ENCODE measurements around the gene NHS.

The NHS gene

DNA sequence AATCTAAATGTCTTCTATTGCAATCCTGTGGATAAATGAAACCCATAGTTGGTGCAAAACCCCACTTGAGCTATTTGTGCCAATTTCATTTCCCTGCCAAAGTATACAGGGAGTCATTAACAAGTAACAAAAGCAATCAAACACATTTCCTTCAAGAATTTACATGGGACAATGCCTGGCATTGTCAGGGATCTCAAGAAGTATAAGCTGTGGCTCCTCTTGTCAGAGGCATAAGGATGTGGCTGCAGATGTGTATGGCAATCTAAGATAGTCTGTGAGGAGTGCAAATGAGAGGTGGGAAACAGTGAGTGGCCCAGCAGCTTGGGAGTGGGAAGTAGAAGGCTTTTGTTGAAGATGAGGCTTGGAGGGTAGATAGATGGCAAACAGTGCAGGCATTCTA, 304.3 kb downstream of the NHS start:
- no peak for DNase-seq (ENCODE audit: low read depth)

DNA sequence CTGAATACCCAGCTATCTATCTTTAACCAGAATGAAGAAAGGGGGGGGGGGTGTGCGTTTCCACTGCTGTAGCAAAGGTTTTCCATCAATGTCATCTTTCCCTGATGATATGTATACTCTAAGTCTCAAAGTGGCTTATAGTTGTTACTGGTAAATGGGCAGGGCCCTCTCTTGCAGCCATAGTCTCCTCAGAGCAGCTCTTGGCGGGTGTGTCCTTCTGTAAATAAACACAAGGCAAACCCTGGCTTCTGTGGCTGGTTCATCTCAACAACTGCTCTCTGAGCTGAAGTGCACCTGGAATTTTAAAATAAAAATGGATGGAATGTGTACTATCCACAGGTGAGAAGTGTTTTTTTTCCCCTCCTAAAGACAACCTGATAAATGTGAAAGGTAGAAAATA, 304.8 kb downstream of the NHS start:
- no peak for DNase-seq (ENCODE audit: low read depth)

DNA sequence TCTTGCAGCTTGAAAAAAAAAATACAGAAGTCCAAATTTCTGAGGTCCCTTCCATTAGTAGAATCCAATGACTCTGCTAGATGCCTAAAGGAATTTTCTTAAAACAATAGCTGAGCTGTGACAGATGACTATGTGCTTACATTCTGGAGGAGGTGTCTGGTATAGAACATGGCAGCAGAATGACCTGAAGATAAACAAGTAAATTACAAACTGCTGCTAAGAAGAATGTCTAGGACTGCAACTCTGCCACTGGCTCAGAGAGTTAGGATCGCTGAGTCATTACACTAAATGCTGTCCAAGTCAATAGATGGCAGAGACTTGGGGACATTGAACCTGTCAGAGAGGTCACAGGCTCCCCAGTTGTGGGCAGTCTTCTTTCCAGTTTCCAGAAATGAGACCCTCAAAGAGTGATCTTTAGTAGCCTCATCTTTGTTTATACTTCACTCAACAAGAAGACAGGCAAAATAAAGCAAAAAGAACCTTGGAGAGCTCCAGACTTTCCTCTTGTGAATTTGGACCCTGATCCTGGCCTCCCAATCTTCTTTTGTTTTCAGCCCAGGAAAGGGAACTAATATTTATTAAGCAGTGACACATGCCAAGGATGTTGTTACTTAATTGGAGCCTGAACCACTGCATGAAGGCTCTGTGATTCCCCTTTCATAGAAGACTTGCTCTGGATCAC, 305.9 kb downstream of the NHS start:
- no peak for DNase-seq (ENCODE audit: low read depth)

DNA sequence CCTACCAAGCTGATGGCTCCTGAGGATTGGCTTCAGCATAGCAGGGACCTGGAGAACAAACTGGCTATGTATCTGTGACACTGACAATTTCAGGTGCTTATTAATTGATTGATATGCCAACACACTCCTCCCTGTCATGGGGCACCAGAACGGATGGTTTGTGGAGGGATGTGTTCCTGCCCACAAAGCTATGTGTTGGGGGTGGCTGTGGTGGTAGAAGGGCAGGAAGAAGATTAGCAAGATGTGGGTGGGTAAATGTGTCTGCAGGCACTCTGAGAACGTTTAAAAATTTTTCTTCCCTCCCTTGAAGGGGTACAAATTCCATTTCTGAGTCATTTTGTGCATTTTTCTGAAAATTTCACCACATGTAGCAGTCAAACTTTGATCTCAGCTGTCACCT, 307.3 kb downstream of the NHS start:
- no peak for DNase-seq (ENCODE audit: low read depth)

DNA sequence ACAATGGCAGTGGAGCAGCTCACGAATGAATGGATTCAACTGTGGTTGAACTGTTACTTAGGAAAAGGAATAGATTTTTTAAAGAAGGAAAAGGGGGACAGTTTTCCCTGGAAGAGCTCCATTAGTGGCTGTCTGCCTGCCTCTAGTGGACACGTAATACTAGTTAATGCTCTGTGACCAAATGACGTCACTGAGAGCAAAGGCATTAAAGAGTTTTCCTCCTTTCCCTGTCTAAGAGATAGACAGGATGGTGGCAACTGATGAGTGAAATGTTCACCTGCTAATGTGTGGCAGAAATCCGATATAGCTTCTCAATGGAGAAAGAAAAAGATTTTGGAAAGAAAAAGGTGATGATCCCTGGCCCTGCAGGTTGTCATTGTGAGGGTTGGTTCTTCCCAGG, 310.0 kb downstream of the NHS start:
- DNase-seq (ENCODE audit: low read depth) = no peak

DNA sequence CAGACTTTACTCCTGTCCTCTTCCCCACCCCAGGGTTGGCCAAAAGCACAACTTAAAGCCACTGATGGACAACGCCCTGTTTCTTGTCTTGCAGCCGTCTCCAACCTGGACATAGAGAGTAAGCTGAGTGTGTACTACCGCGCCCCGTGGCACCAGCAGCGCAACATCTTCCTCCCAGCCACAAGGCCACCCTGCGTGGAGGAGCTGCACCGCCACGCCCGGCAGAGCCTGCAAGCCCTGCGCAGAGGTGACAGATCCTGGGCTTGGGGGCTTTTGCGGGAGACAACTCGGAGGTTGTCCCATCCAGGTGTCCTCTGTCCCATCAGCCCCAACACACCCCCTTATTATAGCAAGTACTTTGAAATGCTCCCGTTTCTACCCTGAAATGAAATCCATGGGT, 312.6 kb downstream of the NHS start:
- DNase-seq (ENCODE audit: low read depth) = no peak

DNA sequence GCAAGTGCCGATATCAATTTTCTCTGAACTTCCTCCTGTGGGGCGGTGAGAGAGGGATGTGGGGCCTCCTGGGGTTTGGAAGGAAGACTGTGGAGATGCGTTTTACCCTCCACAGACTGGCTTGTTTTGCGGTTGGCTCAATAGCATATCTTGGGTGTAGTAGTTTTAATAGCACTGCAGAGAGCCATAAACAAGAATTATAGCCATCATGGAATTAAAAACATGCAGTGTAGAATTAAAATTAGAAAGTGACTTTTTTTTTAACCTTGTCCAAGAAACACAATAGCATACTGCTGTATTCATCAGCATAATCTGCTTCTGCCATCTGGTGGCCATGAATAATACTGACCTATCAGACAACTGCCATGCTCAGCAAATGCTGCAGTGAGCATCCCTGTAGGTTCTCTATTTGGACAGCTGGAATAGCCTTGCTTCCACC, 315.0 kb downstream of the NHS start:
- no peak for DNase-seq (ENCODE audit: low read depth)

DNA sequence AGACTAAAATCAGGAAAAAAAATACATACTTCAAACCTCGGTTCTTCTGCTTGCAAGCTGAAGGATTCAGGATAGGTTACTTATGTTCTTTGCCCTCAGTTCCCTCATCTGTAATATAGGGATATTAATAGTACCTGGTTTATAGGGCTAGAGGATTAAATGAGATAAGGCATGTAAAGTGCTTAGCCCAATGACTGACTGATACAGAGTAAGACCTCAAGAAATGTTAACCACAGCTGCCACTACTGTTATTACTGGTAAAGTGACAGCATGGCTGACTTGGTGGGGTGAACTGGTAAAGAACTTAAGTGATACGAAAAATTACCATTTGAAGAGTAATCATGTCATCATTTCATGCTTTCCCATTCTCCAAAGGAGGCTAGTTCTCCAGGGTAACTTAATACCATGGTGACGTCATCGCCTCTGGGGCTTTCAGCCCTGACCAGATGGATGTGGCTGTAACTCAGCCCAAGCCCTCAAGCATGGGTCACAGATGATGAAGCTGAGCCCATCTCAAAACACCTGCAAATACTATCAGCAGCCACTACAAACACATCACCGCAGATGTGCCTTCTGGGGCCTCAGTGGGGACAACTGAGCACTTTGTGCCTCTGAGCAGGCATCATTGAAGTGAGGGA, 317.8 kb downstream of the NHS start:
- DNase-seq (ENCODE audit: low read depth) = no peak

DNA sequence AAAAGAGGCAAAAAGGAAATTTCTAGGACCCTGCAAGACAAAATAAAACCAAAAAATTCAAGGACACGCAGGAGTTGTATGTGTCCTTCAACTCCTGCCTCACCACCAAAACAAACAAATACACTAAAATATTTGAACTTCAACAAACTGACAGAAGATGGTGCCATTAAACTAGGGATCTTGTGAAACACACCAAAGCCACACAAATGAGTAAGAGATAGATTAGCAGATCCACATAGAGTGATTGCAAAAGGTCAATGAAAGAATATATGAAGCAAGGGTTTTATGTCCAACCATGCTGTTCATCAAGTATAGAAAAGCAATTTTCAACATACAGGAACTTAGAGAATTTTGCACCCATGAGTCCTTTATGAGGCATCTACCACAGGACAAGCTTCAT, 322.2 kb downstream of the NHS start:
- no peak for DNase-seq (ENCODE audit: low read depth)

DNA sequence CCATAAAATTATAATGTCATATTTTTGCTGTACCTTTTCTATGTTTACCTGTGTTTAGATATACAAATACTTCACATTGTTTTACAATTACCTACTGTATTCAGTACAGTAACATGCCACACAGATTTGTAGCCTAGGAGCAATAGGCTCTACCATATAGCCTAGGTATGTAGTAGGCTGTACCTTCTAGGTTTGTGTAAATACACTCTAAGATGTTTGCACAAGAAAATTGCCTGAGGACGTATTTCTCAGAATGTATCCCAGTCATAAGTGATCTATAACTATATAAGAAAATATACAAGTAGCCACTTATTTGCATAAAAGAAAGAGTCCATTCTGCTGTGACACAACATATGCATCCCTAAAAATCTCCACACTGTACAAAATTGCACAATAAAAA, 326.0 kb downstream of the NHS start:
- DNase-seq (ENCODE audit: low read depth) = no peak

DNA sequence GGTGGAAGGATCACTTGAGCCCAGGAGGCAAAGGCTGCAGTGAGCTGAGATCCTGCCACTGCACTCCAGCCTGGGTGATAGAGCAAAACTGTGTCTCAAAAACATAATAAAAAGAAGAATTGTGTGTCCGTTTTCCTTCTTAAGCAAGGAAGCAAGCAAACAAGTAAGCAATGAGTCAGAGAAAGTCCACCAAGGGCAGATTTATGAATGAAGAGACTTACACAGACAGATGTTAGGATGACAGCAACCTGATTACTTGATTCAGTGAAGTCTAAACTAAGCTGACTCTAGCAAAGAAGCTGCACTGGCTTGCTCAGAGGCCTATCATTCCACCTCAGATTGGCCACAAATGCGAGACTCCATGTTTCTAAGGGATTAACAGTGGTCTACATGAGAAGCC, 328.2 kb downstream of the NHS start:
- no peak for DNase-seq (ENCODE audit: low read depth)

DNA sequence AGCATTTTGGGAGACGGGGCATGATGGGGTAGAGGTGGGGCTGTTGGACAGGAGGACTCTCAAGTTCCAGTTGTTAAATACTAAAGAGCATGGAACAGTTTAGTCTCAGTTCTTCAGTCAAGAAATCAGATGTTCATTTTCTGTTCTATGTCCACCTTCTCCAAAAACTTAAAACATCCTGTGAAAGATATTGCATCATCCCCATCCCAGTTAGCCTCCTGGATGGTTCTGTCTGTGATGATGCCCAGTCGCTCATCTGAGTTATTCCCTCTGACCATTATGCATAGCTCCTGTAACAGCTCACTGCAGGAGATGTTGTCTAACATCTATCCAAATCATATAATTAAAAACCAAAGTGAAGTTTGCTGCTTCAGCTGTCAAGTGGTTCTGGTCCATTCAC, 330.2 kb downstream of the NHS start:
- DNase-seq (ENCODE audit: low read depth) = no peak

DNA sequence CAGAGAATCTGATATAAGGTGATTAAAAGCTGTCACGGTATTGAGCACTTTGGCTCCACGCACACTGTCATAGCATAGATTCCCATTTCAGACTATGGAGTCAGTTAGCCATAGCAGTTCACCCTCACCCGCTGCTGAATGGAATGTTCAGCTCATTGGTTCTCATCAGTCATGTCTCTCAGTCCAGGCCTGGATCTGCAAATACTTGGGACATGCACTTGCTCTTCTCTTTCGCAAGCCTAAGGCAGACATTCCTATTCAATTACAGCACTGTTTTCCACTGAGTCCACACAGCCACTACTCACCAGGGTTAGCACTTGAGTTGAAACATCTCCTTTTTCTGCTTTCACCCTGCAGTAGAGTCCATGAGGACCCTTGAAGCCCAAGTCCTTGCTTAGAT, 331.7 kb downstream of the NHS start:
- no peak for DNase-seq (ENCODE audit: low read depth)

DNA sequence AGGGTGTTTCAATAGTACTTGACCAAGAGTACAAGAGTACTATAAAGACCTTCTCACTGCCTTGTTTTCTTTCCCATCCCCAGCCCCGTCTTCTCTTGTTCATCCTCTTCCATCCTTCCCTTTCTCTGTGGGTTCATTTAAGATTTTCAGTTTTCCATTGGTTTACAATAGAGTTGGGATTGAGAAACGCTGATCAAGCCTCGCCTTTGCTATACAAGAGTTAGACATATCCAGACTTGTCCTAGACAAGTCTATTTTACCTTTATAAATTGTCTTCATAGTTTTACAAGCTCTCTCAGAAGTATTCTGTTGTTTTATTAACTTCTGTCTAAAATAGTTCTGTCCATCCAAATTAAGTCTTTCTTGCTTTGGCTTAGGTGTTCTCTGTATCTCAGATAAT, 332.7 kb downstream of the NHS start:
- DNase-seq (ENCODE audit: low read depth) = no peak

DNA sequence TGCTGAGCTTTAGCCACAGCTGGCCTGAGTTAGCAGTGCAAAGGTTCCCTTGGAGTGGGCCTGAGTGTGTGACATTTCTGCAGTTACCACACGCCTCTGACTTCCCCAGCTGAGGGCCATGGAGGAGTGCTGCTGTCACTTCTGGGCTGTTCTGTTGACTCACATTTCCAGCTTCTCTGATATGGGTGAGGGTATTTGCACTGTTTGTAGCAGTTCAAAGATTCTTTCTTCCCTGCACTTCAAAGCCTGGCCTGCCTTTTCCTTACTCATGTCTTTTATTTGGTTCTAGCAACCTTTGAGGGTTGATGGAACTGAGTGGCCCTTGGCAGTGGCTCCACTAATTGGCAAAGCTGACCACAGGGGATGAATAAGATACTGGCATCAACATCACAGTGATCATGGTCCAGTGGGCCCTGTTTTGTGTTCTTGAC, 335.9 kb downstream of the NHS start:
- no peak for DNase-seq (ENCODE audit: low read depth)

DNA sequence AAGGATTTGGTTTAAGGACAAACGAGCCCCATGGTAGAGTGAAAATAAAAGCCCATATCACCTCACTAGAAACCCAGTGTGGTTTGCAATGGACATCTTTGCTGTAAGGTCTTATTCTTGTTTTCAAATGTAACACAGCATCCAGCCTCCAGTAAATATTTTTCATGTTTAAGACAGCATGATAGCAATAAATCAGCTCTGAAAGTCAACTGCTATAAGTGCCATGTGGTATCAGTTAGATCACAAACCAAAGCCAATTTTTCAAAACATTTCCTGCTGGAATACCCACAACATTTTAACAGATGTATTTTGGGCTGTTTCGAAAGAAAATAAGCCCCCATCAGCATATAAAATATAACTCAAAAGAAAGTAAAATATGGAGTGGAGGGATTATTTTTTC, 338.3 kb downstream of the NHS start:
- no peak for DNase-seq (ENCODE audit: low read depth)

DNA sequence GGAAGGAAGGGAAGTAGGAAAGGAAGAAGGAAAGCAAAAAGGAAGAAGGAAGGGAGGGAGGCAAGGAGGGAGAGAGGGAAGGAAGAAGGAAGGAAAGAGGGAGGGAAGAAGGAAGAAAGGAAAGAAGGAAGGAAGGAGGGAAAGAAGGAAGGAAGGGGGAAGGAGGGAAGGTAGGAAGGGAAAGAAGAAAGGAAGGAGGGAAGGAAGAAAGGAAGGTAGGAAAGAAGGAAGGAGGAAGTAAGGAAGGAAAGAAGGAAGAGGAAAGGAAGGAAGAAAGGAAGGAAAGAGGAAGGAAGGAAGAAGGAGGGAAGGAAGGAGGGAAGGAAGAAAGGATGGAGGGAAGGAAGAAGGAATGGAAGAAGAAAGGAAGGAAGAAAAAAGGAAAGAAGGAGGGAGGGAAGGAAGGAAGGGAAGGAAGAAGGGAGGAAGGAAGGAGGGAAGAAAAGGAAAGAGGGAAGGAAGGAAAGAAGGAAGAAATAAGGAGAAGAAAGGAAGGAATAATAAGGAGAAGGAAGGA, 343.7 kb downstream of the NHS start:
- no peak for DNase-seq (ENCODE audit: low read depth)

DNA sequence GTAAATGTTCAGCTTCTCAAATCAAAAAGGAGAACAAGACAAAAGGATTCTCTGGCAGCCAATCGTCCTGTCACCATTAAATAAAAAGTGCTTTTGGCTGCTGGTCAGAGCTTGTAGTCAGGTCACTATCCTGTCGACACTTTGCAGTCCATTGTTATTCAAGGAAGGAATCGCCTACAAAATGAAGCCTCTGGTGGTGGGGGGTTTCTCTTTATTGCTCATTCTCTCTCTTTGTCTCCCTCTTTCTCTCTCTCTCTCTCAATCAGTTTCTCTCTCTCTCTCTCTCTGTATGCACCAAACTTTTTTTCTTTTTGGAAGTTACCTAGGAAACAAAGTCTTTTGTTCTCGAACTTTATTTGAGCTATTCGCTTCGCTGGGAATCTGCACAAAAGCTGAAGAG, 344.7 kb downstream of the NHS start:
- no peak for DNase-seq (ENCODE audit: low read depth)

DNA sequence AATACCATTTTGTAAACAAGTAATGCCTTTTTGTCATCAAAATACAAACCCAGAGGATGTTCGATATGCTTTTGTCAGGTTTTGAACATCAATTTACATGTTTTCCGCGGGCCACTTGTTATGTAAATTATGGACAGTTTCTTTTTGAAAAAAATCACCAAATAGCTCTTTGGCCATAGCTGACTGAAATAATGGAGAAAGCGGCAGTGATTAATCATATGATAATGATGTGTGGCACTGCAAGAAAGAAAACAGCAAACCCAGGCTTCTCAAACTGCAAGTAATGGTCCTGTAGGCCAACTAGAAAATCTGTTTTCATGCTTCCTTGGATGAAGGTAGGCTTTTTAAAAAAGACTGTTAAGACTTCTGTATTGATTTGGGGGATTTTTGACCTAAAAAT, 346.7 kb downstream of the NHS start:
- no peak for DNase-seq (ENCODE audit: low read depth)

DNA sequence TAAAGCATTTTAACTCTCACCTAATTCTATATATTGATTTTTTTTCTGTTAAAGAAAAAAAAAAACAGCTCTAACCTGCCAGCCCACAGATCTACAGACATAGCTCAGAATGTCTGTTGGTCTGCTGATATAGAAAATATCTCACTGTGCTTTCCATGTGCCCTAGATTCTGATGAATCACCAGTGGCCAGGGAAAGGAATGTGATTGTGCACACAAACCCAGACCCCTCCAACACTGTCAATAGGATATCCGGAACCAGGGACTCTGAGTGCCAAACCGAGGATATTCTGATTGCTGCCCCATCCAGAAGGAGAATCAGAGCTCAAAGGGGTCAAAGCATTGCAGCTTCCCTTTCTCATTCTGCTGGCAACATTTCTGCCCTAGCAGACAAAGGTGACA, 350.2 kb downstream of the NHS start:
- no peak for DNase-seq (ENCODE audit: low read depth)

DNA sequence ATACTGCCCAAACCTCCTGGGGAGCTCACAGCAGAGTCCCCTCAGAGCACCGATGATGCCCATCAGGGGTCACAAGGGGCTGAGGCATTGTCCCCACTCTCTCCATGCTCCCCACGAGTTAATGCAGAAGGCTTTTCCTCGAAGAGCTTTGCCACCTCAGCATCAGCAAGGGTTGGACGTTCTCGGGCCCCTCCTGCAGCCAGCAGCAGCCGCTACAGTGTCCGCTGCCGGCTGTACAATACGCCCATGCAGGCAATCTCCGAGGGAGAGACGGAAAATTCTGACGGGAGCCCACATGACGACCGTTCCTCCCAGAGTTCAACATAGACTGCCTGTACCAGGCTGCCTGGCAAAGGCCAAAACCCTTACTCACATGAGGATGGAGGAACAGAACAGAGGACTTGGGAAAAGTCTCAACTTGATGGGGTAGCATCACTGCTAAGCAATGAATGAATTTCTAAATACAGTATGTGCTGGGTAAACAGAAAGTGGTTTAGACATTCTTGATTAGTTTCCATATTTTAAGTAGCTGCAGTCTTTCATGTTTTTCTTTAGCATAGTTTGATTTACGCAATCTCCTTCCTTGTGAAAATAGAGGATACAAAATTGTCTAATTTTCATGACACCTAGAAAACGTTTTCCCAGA, 357.3 kb downstream of the NHS start:
- DNase-seq (ENCODE audit: low read depth) = no peak

DNA sequence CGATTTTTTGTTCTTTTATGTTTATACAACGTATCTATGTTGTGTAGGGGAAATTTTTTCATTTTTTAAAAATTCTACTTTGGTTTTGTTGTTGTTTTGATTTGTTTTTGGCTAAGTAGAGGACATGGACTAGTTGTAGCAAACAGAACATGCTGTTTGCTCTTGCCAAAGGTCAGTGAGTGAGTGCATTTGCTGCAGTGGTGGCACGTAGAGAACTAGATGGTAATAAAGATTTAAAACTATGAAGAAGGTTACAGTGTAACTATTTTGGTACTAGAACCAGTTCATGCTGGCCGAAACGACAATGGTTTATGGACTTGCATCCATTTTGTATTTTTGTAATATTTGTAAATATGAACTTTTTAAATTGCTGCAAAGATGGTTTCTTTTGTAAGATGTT, 360.4 kb downstream of the NHS start:
- no peak for DNase-seq (ENCODE audit: low read depth)

DNA sequence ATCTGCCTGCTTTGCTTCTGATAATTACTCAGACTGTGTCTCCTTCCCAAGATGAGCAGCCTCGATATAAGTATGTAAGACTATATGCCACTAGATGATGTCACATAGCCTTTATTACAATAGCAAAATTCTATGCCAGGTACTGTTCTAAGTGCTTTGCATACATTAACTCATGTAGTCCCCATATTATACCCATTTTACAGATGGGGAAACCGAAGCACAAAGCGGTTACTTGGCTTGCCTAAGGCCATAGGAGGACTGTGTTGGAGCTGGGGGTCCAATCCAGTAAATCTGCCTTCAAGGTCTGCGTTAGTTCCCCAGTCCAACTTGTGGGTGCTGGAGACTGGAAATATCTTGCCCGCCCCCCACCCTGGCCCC, 361.5 kb downstream of the NHS start:
- no peak for DNase-seq (ENCODE audit: low read depth)

Measured in activated T-helper 9 cell treated with anti-CD3 and anti-CD28 coated beads, Interleukin-2, amount 50 U/mL, for 16 hours (primary cell).